ENCODE measurements around the gene IQSEC2.

The IQSEC2 gene

GRCh38 chrX:53283099-53283498, 1.7 kb upstream of the IQSEC2 start:
- DNase-seq (ENCODE audit: low read depth) = no peak
- no peak for TF ChIP-seq CTCF (IDR thresholded peaks at IDR 0.05; ENCODE audit: low read length, missing control alignments)
- H3K4me3 ChIP-seq (replicated peaks; ENCODE audit: low read depth, low read length) = no peak overlapping the region

- H3K4me3 ChIP-seq (replicated peaks; ENCODE audit: low read depth, low read length) = no peak overlapping the region
- peak; percentile 11 for DNase-seq (ENCODE audit: low read depth)
- TF ChIP-seq CTCF (IDR thresholded peaks at IDR 0.05; ENCODE audit: low read length, missing control alignments) = no peak
Measured at GRCh38 chrX:53281963-53282695, 745 bp upstream of the IQSEC2 start.

- peak overlapping the region; percentile 43 for H3K4me3 ChIP-seq (replicated peaks; ENCODE audit: low read depth, low read length)
- peak; percentile 28 for DNase-seq (ENCODE audit: low read depth)
Measured at GRCh38 chrX:53280331-53281320, 758 bp downstream of the IQSEC2 start.

GRCh38 chrX:53279296-53280237, 1.8 kb downstream of the IQSEC2 start:
- no peak for DNase-seq (ENCODE audit: low read depth)
- peak overlapping the region; percentile 43 for H3K4me3 ChIP-seq (replicated peaks; ENCODE audit: low read depth, low read length)
- peak; percentile 5 for TF ChIP-seq CTCF (IDR thresholded peaks at IDR 0.05; ENCODE audit: low read length, missing control alignments)

More at GRCh38 chrX:53280331-53281320, 758 bp downstream of the IQSEC2 start:
- no peak for TF ChIP-seq CTCF (IDR thresholded peaks at IDR 0.05; ENCODE audit: low read length, missing control alignments)

GRCh38 chrX:53272808-53273337, 8.5 kb downstream of the IQSEC2 start:
- no peak for DNase-seq (ENCODE audit: low read depth)
- no peak overlapping the region for H3K4me3 ChIP-seq (replicated peaks; ENCODE audit: low read depth, low read length)
- no peak for TF ChIP-seq CTCF (IDR thresholded peaks at IDR 0.05; ENCODE audit: low read length, missing control alignments)

- DNase-seq (ENCODE audit: low read depth) = no peak
- no peak overlapping the region for H3K4me3 ChIP-seq (replicated peaks; ENCODE audit: low read depth, low read length)
- TF ChIP-seq CTCF (IDR thresholded peaks at IDR 0.05; ENCODE audit: low read length, missing control alignments) = no peak
Measured at GRCh38 chrX:53269536-53270107, 11.8 kb downstream of the IQSEC2 start.
